ENCODE measurements around the gene TMEM263.
"Not testable (repeated sequence)": the region's sequence is repeated elsewhere in the genome, so short reads cannot be mapped to it uniquely, and the experiment has no call there.

The TMEM263 gene

DNA sequence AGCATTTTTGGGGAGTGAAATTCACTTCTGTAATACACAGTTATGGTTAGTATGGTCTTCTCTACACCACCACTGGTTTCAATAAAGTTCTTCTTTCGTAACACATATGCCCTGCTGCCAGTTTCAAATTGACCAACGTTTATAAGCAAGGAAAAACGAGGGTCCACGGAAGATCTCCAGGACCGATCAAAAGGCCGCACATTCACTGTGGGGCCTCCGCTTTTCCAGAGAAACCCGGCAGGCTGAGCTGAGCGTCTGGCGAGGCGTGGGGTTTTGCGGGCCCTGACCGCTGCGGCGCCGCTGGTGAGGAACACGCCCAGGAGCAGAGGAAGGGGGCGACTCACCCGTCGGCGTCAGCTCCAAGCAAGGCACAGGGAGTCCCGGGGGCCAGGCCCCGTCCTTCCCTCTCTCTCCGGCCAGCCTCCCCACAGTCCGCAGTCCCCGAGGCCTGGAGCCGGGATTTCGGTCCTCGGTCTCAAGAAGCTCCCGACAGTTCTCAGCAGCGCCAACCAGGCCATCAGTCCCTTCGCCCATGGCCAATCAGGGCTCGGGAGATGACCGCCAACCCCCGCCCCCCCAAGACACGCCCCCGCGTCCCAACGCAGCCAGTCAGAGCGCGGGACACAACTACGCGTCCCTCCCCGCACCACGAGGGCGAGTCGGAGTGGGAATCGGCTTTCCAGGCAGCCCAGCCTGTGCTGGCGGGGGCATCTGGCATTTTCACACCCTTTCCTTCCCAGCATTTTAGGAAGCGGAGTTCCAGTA is 31.1 kb downstream of the TMEM263 start, which contains the start of gene MTERF2:
Gene MTERF2, minus strand, starts transcription at position 522 of the 765 bp plus-strand sequence. CDS start 8,432 bp downstream, outside the sequence.
- peak; percentile 81 for DNase-seq

GRCh38 chr12:106987846-106988245 is 32.1 kb downstream of the TMEM263 start:
- no peak for DNase-seq

- DNase-seq: no peak
These were observed 39.0 kb downstream of the TMEM263 start for GRCh38 chr12:106994579-106995220.

GRCh38 chr12:106996102-106996501 is 40.4 kb downstream of the TMEM263 start:
- DNase-seq: not testable (repeated sequence)

- no peak for DNase-seq
These were observed 42.2 kb downstream of the TMEM263 start for GRCh38 chr12:106997916-106998315.

DNA sequence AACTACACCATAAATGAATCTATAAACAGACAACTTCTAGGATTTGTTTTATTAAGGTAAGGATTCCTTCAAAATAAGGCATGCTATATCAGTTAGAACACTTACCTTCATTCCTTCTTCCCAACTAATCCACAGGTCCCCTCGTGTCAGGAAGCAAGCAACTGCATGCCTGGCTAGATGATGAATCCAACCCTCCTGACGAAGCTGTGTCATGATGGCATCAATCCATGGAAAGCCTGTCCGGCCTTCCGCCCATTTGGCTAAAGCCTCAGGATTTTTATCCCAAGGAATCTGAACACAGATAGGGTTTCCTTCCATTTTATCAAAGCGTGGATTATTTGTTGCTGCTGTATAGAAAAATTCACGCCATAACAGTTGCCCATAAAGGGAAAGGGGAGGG is 43.7 kb downstream of the TMEM263 start:
- no peak for DNase-seq

DNA sequence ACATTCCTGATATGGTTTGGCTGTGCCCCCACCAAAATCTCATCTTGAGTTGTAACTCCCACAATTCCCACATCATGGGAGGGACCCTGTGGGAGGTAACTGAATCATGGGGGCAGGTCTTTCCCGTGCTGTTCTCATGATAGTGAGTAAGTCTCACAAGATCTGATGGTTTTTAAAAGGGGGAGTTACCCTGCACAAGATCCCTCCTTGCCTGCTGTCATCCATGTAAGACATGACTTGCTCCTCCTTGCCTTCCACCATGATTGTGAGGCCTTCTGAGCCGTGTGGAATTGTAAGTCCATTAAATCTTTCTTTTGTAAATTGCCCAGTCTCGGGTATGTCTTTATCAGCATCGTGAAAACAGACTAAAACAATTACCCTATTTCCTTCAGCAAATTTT is 47.0 kb downstream of the TMEM263 start:
- DNase-seq: not testable (repeated sequence)

DNA sequence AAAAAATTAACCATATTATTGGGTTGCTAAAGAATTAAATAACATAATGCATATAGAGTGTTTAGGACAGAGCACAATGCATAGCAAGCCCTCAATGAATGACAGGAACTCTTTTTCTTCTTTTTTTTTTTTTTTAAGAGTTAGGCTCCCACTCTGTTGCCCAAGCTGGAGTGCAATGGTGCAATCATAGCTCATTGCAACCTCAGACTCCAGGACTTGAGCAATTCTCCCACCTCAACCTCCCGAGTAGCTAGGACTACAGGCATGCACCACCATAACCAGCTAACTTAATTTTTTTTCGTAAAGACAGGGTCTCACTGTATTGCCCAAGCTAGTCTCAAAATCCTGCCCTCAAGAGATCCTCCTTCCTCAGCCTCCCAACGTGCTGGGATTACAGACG is 51.7 kb downstream of the TMEM263 start:
- DNase-seq: no peak

DNA sequence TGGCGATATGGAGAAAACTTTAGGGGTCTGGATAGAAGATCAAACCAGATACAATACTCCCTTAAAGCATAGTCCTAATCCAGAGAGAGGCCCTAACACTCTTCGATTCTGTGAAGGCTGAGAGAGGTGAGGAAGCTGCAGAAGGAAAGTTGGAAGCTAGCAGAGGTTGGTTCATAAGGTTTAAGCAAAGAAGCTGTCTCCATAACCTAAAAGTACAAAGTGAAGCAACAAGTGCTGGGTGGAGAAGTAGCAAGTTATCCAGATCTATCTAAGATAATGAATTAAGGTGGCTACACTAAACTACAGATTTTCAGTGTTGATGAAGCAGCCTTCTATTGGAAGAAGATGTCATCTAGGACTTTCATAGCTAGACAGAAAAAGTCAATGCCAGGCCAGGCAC is 55.8 kb downstream of the TMEM263 start:
- no peak for DNase-seq

DNA sequence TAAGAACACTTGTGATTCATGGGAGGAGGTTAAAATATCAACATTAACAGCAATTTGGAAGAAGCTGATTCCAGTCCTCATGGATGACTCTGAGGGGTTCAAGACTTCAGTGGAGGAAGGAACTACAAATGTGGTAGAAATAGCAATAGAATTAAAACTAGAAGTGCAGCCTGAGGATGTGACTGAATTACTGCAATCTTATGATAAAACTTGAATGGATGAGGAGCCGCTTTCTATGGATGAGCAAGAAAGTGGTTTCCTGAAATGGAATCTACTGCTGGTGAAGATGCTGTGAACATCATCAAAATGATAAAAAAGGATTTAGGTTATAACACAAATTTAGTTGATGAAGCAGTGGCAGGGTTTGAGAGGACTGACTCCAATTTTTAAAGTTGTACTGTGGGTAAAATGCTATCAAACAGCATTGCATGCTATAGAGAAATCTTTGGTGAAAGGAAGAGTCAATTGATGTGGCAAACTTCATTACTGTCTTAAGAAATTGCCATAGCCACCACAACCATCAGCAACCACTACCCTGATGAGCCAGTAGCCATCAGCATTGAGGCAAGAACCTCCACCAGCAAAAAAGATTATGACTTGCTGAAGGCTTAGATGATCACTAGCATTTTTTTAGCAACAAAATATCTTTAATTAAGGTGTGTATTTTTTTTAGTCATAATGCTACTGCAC is 57.2 kb downstream of the TMEM263 start:
- no peak for DNase-seq

GRCh38 chr12:107014055-107014454 is 58.3 kb downstream of the TMEM263 start:
- DNase-seq: no peak

DNA sequence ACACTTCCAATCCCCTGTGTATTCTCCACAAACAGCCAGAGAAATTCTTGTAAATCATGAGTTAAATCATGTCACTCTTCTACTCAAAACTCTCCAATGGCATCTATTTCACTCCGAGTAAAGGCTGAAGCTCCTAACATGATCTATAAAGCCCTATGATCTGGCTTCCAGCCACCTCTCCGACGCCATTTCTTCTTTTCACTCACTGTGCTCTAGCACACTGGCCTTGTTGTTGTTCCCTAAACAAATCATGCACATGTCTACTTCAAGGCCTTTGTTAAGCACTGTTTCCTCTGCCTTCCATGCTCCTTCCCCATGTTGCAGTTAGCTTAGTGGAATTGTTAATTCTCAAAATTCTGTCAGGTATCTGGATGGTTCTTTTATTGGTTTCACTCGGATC is 61.3 kb downstream of the TMEM263 start:
- no peak for DNase-seq

DNA sequence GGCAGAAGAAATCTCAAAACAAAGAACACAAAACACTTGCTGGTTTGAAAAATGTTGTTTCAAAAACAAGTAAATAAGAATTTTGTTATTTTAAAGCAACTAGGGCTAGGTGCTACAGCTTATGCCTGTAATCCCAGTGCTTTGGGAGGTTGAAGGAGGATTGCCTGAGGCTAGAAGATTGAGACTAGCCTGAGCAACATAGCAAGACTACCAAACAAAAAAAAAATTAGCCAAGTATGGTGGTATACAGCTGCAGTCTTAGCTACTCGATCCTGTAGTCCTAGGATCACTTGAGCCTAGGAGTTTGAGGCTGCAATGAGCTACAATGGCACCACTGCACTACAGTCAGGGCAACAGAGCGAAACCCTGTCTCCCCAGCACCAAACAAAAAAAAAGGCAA is 63.8 kb downstream of the TMEM263 start:
- DNase-seq: no peak
